ENCODE results near the gene DCLK3.

DNA sequence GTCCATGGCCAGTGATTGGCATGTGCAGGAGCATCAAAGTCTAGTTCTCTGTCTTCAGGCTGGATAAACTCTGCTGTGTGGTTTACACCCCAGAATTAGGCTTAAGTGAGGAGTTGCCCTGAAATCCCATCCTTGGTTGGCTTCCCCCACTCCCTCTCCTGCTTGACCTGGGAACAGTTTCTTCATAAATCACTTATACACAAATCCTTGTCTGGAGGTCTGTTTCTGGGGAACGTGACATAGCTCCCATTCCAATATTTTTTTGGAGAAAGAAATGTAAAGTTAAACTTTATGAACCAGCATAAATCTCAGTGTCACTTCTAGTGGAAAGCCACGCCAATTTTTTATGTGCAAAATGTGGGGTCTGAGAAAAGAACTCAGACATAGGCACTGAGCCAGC, 98.2 kb downstream of the DCLK3 start:
- TF ChIP-seq, protein P1, sequence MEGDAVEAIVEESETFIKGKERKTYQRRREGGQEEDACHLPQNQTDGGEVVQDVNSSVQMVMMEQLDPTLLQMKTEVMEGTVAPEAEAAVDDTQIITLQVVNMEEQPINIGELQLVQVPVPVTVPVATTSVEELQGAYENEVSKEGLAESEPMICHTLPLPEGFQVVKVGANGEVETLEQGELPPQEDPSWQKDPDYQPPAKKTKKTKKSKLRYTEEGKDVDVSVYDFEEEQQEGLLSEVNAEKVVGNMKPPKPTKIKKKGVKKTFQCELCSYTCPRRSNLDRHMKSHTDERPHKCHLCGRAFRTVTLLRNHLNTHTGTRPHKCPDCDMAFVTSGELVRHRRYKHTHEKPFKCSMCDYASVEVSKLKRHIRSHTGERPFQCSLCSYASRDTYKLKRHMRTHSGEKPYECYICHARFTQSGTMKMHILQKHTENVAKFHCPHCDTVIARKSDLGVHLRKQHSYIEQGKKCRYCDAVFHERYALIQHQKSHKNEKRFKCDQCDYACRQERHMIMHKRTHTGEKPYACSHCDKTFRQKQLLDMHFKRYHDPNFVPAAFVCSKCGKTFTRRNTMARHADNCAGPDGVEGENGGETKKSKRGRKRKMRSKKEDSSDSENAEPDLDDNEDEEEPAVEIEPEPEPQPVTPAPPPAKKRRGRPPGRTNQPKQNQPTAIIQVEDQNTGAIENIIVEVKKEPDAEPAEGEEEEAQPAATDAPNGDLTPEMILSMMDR (IDR thresholded peaks at IDR 0.05; ENCODE audit: low read length), result no peak
- TF ChIP-seq EZH2phosphoT487 (IDR thresholded peaks at IDR 0.05; ENCODE audit: low read length), result no peak

Data from MM.1S (cell line).